ENCODE results near the gene TEKT2.

- TF ChIP-seq REST (IDR thresholded peaks at IDR 0.05; ENCODE audit: insufficient read depth in 1 of 2, low read depth in 2 of 2, low read length in 2 of 2) (no peak), FOXP2 (optimal IDR thresholded peaks at IDR 0.05; ENCODE audit: borderline replicate concordance, extremely low read depth, extremely low read length, insufficient read depth) (no peak)
Measured at GRCh38 chr1:36136535-36136934, 52.6 kb downstream of the TEKT2 start.
